ENCODE results near the gene MTHFD2L. TPM values are rescaled to one million over a fixed set of nuclear protein-coding genes. Genes with fewer than 3 reads are reported as not detected.

MTHFD2L gene
- total RNA-seq, 1 donor from 2014 or later: 5.5 TPM

DNA sequence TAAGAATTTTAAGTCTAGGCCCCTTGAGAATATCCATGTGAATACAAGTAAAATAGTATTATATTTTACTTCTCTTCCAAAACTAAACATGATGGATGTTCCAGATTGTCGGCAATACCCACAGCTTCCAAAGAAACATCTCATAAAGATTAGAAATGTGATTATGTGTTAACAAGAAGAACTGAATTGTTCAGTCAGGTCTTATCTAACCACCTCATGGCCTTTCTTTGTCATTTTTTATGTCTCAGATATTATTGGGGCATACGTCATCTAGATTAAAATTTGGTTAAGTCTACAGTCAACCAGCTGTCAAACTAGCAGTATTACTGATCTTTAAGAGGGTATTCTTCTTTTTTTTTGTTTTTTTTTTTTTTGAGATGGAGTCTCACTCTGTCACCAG, 160.4 kb downstream of the MTHFD2L start:
- no peak for TF ChIP-seq CTCF (conservative IDR thresholded peaks at IDR 0.05; ENCODE audit: low read depth, low read length)
- H3K4me3 ChIP-seq (ENCODE audit: low read depth, low read length): no peak overlapping the region
- DNase-seq (ENCODE audit: low read depth): no peak

- no peak for DNase-seq (ENCODE audit: low read depth)
- no peak for TF ChIP-seq CTCF (conservative IDR thresholded peaks at IDR 0.05; ENCODE audit: low read depth, low read length)
- no peak overlapping the region for H3K4me3 ChIP-seq (ENCODE audit: low read depth, low read length)
These were observed 161.6 kb downstream of the MTHFD2L start for GRCh38 chr4:74319470-74319869.

- DNase-seq (ENCODE audit: low read depth): peak; percentile 43
- TF ChIP-seq CTCF (conservative IDR thresholded peaks at IDR 0.05; ENCODE audit: low read depth, low read length): peak; percentile 79
- H3K4me3 ChIP-seq (ENCODE audit: low read depth, low read length): no peak overlapping the region
These were observed 162.7 kb downstream of the MTHFD2L start for GRCh38 chr4:74320559-74321118.

GRCh38 chr4:74322301-74322700, 164.4 kb downstream of the MTHFD2L start:
- DNase-seq (ENCODE audit: low read depth): no peak
- TF ChIP-seq CTCF (conservative IDR thresholded peaks at IDR 0.05; ENCODE audit: low read depth, low read length): no peak
- H3K4me3 ChIP-seq (ENCODE audit: low read depth, low read length): no peak overlapping the region

DNA sequence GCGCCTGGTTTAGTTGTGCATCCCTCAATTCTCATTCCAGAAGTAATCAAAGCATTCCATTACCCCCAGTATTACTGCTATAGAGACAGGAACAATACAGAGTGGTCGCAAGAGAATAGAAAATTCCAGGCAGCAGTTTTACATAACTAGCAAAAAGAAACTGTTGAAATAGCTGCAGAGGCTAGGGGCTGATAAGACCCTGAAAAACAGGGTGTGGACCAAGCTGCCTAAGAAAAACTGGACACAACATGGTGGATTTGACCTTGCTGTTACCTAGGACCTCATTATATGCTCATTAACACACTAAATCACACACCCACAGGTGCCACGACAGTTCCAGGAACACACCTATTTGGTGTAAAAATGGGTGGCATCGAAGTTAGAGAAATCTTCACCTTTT, 165.7 kb downstream of the MTHFD2L start:
- H3K4me3 ChIP-seq (ENCODE audit: low read depth, low read length): no peak overlapping the region
- DNase-seq (ENCODE audit: low read depth): no peak
- TF ChIP-seq CTCF (conservative IDR thresholded peaks at IDR 0.05; ENCODE audit: low read depth, low read length): no peak

DNA sequence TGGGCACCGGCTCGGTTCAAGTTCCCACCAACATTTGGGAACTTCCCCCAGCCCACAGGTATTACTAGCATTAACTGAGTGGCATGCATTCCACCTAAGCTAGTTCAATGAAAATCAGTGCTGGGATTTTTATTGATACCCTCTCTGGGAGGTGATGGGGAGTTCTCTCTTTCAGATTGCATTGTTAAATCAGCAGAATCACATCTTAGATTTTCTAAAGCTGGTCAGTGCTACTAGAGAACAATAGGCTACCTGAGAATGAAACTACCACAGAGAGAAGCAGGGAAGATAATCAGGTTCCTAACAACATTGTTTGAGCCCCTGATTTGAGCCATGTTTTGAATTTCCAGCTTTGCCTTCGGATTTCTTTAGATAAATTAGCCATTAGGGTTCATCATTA, 166.3 kb downstream of the MTHFD2L start:
- no peak overlapping the region for H3K4me3 ChIP-seq (ENCODE audit: low read depth, low read length)
- no peak for TF ChIP-seq CTCF (conservative IDR thresholded peaks at IDR 0.05; ENCODE audit: low read depth, low read length)
- no peak for DNase-seq (ENCODE audit: low read depth)

DNA sequence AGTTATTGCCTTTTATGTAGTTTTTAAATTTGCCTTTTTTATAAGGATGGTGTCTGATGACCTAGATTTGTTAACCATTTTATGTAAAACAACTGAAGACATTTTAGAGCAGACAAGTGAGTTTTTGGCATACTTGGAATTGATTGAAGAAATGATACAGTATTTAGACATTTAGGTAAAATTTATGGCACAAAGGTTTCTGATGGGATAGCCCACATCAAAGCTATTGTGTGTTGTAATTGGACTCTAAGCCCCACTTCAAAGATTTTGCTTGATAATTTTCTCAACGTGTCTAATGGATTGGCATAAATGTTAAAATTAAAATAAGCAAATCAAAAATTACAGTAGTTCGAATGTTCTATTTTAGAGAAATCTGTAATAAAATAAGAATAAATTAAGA, 168.0 kb downstream of the MTHFD2L start:
- H3K4me3 ChIP-seq (ENCODE audit: low read depth, low read length): no peak overlapping the region
- TF ChIP-seq CTCF (conservative IDR thresholded peaks at IDR 0.05; ENCODE audit: low read depth, low read length): no peak
- no peak for DNase-seq (ENCODE audit: low read depth)

Data from epithelial cell of proximal tubule (primary cell).